ENCODE data around the gene SELENON. TPM values are rescaled to one million over a fixed set of nuclear protein-coding genes. Genes with fewer than 3 reads are reported as not detected.

Gene SELENON
- total RNA-seq, 1 experiment from 2014 or later: 57.2 TPM

- ATAC-seq: no peak
- CTCF ChIA-PET: interaction anchor here (0.5 kb wide), 1 partner anchor 11 kb away, joined by 6 read pairs; no protein-coding TSS in a partner anchor
- intact Hi-C loops (cut with micrococcal nuclease; ENCODE audit: unreplicated experiment): no loop called here
These were observed 17.3 kb upstream of the SELENON start for GRCh38 chr1:25782608-25783201.

GRCh38 chr1:25784575-25785051 is 15.4 kb upstream of the SELENON start:
- no peak for ATAC-seq
- Histone ChIP-seq H3K27me3 (ENCODE audit: control insufficient read depth, insufficient read depth, low read length) (no peaks in the 10 kb centered on the region), H3K9me3 (ENCODE audit: control insufficient read depth, insufficient read depth, low read depth, low read length) (no peaks in the 10 kb centered on the region), H3K4me1 (ENCODE audit: control insufficient read depth, insufficient read depth, low read length) (no peaks in the 10 kb centered on the region), H3K27ac (ENCODE audit: low read length) (no peak overlapping the region), H3K4me3 (ENCODE audit: low read depth in 2 of 2, low read length in 2 of 2) (no peak overlapping the region), H3K36me3 (ENCODE audit: control insufficient read depth, insufficient read depth, low read length) (no peaks in the 10 kb centered on the region)
- ChIA-PET CTCF (no interaction called here), POLR2A (no interaction called here)
- intact Hi-C loops (cut with micrococcal nuclease; ENCODE audit: unreplicated experiment): no loop called here
- BruUV-seq (replicated peaks): no TSS peak
- no peak for TF ChIP-seq POLR2AphosphoS5 (IDR thresholded peaks at IDR 0.05; ENCODE audit: low read depth, low read length)
- no peak for TF ChIP-seq SIN3A (IDR thresholded peaks at IDR 0.05; ENCODE audit: borderline replicate concordance, insufficient read depth, low read depth, low read length)
- TF ChIP-seq TCF7L2 (IDR thresholded peaks at IDR 0.05; ENCODE audit: low read depth, low read length): no peak
- no peak for TF ChIP-seq REST (IDR thresholded peaks at IDR 0.05; ENCODE audit: insufficient read depth in 1 of 2, low read depth in 2 of 2, low read length in 1 of 2)
- TF ChIP-seq CTCF (IDR thresholded peaks at IDR 0.05): no peak
- DNase-seq (ENCODE audit: low read depth, low spot score): no peak
- in situ Hi-C loops (cut with HindIII; ENCODE audit: low pct_unique_long_range_greater_than_20kb, low sequenced_read_pairs): no loop called here

More at GRCh38 chr1:25782608-25783201, 17.3 kb upstream of the SELENON start:
- Histone ChIP-seq H3K27me3 (ENCODE audit: control insufficient read depth, insufficient read depth, low read length) (no peaks in the 10 kb centered on the region), H3K9me3 (ENCODE audit: control insufficient read depth, insufficient read depth, low read depth, low read length) (no peaks in the 10 kb centered on the region), H3K36me3 (ENCODE audit: control insufficient read depth, insufficient read depth, low read length) (no peaks in the 10 kb centered on the region), H3K27ac (ENCODE audit: low read length) (no peak overlapping the region), H3K4me3 (ENCODE audit: low read depth in 2 of 2, low read length in 2 of 2) (no peak overlapping the region), H3K4me1 (ENCODE audit: control insufficient read depth, insufficient read depth, low read length) (no peaks in the 10 kb centered on the region)
- no TSS peak for BruUV-seq (replicated peaks)
- TF ChIP-seq REST (IDR thresholded peaks at IDR 0.05; ENCODE audit: insufficient read depth in 1 of 2, low read depth in 2 of 2, low read length in 1 of 2) (no peak), SIN3A (IDR thresholded peaks at IDR 0.05; ENCODE audit: borderline replicate concordance, insufficient read depth, low read depth, low read length) (no peak), TCF7L2 (IDR thresholded peaks at IDR 0.05; ENCODE audit: low read depth, low read length) (no peak), CTCF (IDR thresholded peaks at IDR 0.05) (no peak), POLR2AphosphoS5 (IDR thresholded peaks at IDR 0.05; ENCODE audit: low read depth, low read length) (no peak)
- no peak for DNase-seq (ENCODE audit: low read depth, low spot score)
- POLR2A ChIA-PET: interaction anchor here (0.5 kb wide), 1 partner anchor 635 kb away, joined by 6 read pairs; no protein-coding TSS in a partner anchor
- in situ Hi-C loops (cut with HindIII; ENCODE audit: low pct_unique_long_range_greater_than_20kb, low sequenced_read_pairs): no loop called here
